HG02870 (cell line): ENCODE measurements around the gene GLIPR1L2.
"Not testable (repeated sequence)": the region's sequence is repeated elsewhere in the genome, so short reads cannot be mapped to it uniquely, and the experiment has no call there.

Experiments
- ATAC-seq: cut with Tn5 transposase; IDR thresholded peaks from one replicate; pipeline ENCODE4 v1.9.1; 2021; ENCODE audit warnings: mild to moderate bottlenecking, moderate library complexity; ENCODE audit not compliant: unreplicated experiment

GLIPR1L2 gene

DNA sequence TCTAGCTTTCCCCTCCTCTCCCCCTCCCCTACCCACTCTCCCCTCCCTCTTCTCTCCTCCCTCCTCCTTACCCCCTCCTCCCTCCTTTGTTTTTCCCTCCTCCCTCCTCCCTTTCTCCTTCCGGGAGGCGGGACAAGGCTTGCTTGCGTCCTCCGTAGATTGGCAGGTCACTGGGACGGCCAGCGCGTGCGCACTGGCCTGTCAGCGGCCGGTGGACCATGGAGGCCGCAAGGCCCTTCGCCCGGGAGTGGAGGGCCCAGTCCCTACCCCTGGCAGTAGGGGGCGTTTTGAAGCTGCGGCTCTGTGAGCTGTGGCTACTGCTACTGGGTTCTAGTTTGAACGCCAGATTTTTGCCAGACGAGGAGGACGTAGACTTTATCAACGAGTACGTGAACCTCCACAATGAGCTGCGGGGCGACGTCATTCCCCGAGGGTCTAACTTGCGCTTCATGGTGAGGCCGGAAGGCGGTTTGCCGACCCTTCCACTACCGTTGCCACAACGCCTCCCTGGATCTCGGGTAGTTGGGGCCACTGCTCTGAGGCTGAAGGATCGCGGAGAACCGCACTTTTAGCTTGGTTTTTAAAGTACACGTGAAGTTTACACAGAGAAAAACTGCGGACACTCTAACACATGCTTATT lies at the start of gene GLIPR1L2:
TSS of gene GLIPR1L2 (plus strand) at position 191 of the 640 bp plus-strand sequence. CDS start at position 219, 28 bp downstream.
- ATAC-seq, result peak; percentile 96

DNA sequence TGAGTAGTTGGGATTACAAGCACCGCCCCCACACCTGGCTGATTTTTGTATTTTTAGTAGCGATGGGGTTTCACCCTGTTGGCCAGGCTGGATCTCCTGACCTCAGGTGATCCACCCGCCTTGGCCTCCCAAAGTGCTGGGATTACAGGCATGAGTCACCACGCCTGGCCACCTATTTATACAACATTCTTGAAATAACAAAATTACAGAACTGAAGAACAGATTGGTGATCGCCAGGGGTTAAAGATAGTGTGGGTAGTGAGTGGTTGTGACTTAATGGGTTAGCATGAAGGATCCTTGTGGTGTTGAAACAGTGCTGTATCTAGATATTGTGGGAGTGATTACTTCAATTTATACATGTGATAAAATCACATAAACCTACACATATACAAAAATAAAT lies 49.0 kb upstream of the GLIPR1L2 start:
- no peak for ATAC-seq

DNA sequence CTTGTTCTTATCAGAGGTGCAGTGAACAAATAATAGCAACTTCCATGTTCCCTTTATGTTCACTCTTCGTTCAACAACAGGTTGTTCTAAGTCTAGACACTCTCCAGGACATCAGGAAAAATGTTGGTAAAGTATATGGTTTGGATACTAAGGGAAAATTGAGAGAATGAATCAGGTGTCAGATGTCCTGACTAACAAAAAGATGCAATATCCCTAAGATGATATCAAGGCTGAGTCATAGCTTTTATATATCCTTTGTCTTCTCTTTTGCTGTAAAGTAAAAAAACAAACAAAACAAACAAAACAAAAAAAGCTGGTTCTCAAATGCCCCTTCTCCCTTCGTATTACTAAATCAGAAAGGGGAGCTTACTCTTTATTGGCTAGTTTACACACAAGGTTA lies 45.4 kb upstream of the GLIPR1L2 start:
- no peak for ATAC-seq

DNA sequence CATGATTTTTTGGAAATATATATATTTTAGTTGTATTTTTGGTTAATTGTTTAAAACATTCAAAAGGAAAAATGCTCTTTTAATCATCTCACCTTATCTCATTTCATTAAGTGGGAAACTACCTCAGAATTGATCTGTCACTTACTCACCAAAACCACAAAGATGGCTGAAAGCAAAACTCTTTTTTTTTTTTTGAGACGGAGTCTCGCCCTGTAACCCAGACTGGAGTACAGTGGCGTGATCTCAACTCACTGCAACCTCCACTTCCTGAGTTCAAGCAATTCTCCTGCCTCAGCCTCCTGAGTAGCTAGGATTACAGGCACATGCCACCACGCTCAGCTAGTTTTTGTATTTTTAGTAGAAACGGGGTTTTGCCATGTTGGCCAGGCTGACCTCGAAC lies 44.7 kb upstream of the GLIPR1L2 start:
- not testable (repeated sequence) for ATAC-seq

DNA sequence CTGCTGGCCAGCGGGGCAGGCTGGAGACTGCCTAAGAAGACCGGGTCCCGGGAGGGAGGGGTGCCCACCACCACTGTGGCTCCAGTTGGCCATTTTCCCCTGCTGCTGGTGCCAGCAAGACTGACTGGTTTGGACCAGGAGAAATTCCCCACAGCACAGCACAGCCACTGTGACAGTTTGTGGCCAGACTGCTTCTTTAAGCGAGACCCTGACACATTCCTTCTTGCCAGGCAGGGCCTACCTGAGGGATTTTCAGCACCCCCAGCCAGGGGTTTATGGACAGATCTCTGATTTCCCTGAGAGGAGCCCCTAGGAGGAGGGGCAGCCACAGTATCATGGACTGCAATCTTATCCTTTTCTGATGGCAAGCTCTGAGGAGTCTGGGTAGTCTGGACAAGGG lies 40.9 kb upstream of the GLIPR1L2 start:
- no peak for ATAC-seq

DNA sequence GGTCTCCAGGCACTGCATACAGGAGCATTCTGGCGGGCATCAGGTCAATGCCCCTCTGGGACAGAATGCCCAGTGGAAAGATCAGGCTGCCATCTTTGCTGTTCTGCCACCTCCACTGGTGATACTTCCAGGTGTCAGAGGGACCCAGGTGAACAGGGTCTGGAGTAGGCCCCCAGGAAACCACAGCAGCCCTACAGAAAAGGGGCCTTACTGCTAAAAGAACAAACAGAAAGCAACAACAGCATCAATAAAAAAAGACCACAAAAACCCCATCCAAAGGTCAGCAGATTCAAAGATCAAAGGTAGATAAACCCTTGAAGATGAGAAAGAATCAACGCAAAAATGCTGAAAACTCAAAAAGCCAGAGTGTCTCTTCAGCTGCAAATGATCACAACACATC lies 40.5 kb upstream of the GLIPR1L2 start:
- ATAC-seq, result no peak

DNA sequence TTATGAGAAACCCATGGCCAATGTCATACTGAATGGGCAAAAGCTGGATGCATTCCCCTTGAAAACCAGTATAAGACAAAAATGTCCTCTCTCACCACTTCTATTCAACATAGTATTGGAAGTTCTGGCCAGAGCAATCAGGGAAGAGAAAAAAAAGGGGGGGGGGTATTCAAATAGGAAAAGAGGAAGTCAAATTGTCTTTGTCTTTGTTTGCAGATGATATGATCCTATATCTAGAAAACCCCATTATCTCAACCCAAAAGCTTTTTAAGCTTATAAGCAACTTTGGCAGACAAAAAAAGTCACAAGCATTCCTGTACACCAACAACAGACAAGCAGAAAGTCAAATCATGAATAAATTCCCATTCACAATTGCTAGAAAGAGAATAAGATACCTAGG lies 36.9 kb upstream of the GLIPR1L2 start:
- ATAC-seq, result no peak

DNA sequence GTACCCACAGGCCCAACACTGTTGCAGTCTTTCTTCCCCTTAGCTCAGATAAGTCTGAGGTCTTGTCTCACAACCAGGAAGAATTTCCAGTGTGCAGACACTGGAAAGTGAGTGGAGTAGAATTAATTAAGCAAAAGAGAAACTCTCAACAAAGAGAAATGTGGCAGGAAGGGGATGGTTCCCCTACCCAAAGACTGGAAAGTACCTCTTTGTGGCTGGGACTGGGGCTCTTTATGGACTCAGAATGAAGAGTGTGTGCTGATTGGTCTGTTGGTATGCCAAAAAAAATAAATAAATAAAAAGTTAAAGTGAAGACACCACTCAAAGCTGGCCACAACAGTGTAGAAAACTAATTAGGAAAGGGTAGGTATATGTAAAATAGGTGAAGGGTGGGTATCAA lies 30.0 kb upstream of the GLIPR1L2 start:
- ATAC-seq, result no peak

DNA sequence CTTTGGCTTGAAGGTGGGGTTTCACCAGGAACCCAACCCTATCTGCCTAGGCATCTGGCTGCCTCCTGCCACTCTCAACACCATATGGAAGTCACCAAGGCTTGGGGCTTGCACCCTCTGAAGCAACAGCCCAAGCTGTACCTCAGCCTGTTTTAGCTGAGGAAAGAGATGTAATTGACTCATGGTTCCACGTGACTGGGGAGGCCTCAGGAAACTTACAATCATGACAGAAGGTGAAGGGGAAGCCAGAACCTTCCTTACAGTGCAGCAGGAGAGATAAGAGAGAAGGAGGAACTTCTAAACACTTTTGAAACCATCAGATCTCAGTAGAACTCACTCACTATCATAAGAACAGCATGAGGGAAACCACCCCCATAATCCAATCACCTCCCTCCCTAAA lies 29.5 kb upstream of the GLIPR1L2 start:
- ATAC-seq, result no peak

DNA sequence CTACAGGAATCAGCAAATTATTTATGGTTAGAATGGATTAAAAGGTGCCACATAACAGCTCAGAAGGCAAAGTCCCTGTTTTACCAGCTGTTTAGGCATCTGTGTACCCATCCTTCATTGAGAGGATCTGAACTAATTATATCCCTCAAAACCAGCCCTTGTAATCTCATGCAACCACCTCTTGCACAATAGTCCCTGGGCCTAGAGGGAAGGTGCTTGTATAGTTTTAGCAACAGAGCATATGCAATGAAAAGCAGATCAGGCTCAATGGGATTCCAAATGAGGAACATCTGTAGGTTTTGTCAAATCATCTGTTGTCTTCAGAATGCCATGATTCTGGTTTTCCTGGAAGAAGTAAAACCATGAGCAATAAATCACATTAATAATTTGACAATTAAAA lies 26.0 kb upstream of the GLIPR1L2 start:
- ATAC-seq, result no peak

DNA sequence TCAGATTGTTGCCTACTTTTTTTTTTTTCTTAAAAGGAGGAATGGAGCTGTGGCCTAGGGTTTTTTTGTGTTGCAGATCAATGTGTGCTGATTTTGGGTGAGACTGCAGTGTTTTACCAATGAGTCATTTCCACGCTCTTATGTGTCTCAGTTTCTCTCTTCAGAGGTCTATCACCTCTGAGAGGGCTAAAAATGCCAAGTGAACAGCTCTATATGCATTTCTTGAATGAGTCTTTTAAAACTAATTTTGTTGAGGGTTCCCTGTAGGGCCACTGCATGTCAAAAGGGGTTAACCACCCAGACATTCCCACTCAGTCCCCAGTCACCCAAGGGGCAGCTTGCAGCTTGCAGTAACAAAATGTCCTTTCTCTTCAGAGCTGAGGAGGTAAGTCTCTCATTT lies 24.3 kb upstream of the GLIPR1L2 start:
- peak; percentile 93 for ATAC-seq

DNA sequence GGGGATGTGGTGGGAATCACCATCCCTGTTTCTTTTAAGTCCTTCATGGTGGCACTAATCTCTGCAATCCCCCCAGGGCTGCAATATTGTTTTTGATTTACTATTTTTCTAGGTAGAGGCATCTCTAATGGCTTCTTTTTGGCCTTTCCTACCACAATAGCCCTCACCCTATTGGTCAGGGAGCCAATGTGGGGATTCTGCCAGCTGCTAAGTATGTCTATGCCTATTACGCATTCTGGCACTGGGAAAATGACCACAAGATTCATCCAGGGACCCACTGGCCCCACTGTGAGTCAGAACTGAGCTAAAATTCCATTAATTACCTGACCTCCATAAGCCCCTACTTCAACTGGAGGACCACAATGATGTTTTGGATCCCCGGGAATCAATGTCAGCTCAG lies 15.9 kb upstream of the GLIPR1L2 start:
- ATAC-seq, result no peak

DNA sequence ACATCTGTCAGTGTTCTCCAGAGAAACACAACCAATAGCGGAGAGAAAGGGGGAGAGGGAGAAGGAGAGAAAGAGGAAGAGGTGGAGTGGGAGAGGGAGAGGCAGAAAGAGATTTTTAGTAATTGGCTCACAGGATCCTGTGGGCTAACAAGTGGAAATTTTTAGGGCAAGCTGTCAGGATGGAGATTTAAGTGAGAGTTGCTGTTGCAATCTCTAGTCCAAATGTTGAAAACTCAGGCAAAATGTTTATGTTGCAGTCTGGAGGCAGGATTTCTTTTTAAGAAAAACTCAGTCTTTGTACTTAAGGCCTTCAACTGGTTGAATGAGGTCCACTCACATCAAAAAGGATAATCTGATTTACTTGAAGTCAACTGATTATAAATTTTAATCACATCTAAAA lies 12.5 kb upstream of the GLIPR1L2 start:
- no peak for ATAC-seq

DNA sequence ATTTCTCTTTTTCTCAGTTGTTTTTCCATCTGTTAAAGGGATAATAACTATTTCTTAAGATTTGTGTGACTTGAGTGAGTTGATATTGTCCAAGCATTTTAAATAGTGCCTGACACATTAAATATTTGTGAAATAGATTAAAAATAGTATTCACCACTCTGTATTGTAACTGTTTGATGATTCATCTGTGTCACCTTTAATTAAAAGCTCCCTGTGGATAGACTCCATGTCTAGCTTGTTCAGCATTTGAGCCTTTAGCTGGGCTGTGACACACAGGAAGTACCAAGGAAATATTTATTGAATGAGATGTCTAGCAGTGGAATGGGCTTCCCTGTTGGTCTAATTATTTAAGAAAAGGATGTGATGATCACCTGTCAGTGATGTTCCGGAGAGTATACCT lies 1.8 kb upstream of the GLIPR1L2 start:
- no peak for ATAC-seq

DNA sequence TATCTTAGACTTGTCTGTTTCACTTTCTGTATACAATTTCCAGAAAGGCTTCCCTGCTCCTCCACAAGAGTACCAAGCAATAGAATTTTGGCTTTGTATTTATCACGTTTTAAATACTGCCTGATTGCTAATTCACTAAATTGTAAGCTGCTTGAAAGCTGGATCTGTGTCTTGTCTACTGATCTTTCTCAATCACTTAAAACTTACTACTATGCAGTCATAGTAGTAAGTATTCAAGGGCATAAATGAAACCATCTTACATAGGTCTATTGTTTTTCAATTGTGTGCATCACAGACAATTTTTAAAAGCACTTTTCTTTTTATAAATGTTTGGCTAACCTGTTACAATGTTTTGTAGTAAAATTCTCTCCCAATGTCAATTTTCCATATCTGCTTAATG lies 1.2 kb upstream of the GLIPR1L2 start:
- no peak for ATAC-seq

DNA sequence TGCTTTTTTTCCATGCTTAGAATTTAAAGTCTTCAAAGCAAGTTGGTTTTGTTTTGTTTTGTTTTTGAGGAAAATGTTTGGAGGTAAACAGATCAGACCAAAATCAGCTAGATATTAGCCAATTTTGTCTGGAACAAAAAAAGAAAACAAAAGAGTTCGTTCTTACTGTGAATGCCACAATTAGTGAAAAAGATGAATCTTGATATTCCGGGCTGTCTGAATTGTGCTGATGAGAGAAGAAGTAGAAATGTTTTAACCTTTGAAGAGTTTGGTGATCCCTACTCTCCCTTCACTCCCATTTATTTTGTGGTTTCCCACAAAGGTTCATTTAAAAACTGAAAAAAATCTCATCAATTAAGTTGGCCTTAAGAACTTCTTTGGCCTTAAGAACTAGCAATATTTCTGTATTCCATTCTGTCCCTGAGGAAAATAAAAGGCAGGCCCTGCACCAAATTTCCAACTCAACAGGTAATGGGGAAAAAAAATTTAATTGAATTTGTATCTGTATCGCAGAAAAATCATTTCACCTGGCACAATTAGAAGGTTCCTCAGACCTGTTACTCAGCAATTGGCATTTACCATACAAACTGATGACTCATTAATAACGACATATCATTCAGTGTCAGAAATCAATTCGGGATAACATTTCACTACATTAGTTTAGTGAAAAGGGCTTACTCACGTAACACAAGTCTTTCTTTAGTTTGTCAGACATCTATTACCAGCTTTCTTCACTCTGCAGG lies 562 bp upstream of the GLIPR1L2 start:
- ATAC-seq, result no peak

DNA sequence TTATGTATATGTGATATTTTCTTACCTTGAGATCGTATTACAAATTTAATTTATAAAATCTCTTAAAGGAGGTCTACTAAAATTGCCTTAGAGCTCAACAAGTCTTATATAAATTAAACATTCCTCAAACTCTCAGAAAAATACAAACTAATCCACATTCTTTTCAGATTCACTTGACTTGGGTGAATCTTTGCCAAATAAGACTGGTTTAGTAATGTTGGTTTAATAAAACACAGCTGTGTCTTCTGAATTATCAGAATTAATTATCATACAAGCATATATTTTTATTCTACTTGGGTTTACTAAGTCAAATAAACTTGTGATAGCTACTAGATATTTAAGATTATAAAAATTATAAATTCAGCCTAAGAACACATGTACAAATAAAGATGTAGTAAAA lies 13.3 kb downstream of the GLIPR1L2 start:
- no peak for ATAC-seq

DNA sequence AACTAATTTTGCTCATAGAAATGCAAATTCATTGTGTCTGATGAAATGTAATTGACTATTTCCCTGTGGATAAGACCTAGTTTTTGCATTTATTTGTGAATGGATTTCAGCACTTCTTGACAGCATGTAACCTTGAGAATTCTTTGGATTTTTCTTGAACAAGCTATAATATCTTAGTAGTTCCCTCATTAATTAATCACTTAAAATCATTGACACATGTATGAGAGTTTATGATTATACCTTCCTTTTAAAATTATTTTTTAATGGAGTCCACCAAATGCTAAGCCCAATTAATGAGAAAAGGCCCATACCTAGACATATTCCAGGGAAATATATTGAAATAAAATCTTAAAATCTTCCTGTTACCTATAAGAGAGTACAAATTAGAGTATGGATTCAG lies 16.8 kb downstream of the GLIPR1L2 start:
- no peak for ATAC-seq

DNA sequence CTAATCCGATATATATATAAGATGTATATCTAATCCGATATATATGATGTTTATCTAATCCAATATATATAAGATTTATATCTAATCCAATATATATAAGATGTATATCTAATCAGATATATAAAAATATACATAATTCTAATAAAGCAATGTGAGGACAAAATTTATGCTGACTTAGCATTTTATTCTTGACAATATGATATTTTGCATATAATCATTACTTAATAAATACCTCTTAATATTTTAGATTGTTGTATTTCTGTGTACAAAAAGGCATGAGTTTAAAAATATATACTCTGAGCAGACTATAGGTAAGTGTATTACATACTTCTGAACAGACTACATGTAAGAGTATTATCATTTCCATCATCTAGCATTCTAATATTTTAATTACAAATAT lies 18.9 kb downstream of the GLIPR1L2 start:
- ATAC-seq, result no peak

DNA sequence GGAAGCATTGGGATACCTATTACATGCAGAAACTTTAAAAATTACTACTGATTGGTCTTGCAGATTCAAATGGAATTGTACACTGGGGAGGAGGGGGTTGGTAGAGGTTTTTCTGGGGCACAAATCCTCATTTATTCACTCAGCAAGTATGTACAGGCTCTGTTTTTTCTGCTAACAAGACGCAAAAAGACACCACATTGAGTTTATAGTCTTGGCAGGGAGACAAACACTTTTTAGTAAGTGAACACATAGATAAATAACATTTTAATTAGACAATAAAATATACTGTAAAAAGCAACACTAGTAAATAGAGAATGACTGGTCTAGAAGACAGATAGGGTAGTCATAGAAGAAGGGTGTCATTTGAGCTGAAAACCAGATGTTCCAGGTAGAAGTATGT lies 23.8 kb downstream of the GLIPR1L2 start:
- ATAC-seq, result no peak

DNA sequence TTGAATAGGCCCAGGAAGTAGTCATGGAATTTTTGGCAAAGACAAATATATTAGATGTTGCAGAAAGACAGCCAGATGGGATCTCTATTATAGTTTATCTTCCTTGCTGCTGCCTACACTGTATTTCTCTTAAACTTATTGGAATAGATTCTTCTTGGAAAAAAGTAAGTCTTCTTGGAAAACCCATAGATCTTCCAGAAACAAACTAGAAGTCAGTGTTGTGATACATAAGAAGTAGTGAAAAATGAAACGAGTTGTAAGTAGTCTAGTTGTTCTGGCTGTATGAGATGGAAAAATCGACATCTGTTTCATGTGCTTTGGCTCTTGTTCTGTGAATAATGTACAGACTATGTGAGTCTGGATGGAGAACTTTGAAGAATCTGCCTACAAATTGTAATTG lies 29.0 kb downstream of the GLIPR1L2 start:
- ATAC-seq, result no peak

DNA sequence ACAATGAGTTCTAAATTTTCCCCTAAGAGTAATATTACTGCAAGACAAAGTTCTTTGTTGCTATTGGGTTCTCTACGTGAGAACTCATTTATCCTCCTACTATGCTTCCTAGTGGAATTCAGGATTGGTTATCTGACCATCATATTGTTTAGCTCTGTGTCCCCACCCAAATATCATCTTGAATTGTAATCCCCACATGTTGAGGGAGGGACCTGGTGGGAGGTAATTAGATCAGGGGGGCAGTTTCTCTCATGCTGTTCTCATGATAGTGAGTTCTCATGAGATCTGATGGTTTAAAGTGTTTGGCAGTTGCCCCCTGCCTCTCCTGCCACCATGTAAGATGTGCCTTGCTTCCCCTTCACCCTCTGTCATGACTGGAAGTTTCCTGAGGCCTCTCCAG lies 36.6 kb downstream of the GLIPR1L2 start:
- ATAC-seq, result no peak

DNA sequence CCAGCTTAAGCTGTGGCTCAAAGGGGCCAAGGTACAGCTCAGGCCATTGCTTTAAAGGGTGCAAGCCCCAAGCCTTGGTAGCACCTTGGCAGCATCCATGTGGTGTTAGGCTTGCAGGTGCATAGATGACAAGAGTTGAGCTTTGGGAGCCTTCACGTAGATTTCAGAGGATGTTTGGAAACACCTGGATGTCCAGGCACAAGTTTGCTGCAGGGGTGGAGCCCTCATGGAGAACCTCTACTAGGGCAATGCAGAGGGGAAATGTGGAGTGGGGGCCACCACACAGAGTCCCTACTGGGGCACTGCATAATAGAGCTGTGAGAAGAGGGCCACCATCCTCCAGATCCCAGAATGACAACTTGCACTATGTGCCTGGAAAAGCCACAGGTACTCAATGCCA lies 37.9 kb downstream of the GLIPR1L2 start:
- no peak for ATAC-seq
